H1 (cell line): ENCODE results near the gene ARHGAP25.

Source experiments
- CEBPB ChIP-seq: IDR thresholded peaks from 2 replicates; pipeline ENCODE4 v1.6.1; 2012; ENCODE audit warnings: low read depth, low read length
- CHD1 ChIP-seq: IDR thresholded peaks from 2 replicates; pipeline ENCODE4 v1.6.1; 2012; ENCODE audit warnings: low read depth, low read length, improper control_type of control experiment
- CTCF ChIP-seq, 3 experiments: IDR thresholded peaks; 1 replicate in 2 of 3; 2 replicates in 1 of 3; pipeline versions ENCODE4 v1.5.1 to v1.6.1; 2011; ENCODE audit warnings: low read length in 3 of 3, mild to moderate bottlenecking in 3 of 3, inconsistent platforms in 2 of 3, low read depth in 1 of 3, moderate library complexity in 1 of 3; ENCODE audit not compliant: insufficient read depth in 1 of 3; ENCODE audit errors: control extremely low read depth in 1 of 3
- EP300 ChIP-seq, 2 experiments: IDR thresholded peaks; 1 replicate in 1 of 2; 2 replicates in 1 of 2; pipeline ENCODE4 v1.6.1; 2011 to 2012; ENCODE audit warnings: low read depth in 2 of 2, low read length in 2 of 2, mild to moderate bottlenecking in 2 of 2, borderline replicate concordance in 1 of 2, inconsistent platforms in 1 of 2, moderate library complexity in 1 of 2
- JUN ChIP-seq: IDR thresholded peaks from 2 replicates; pipeline ENCODE4 v1.6.1; 2011; ENCODE audit warnings: low read depth, mild to moderate bottlenecking, improper control_type of control experiment, low read length
- JUND ChIP-seq: IDR thresholded peaks from 2 replicates; pipeline ENCODE4 v1.6.1; 2011; ENCODE audit warnings: mild to moderate bottlenecking, improper control_type of control experiment, low read length
- PHF8 ChIP-seq: fragments of 200-600 bp; sonication (generic); conservative IDR thresholded peaks from 2 replicates; pipeline ENCODE4 v1.7.1; 2012; ENCODE audit warnings: low read depth, mild to moderate bottlenecking, inconsistent platforms, low read length, moderate library complexity
- RFX5 ChIP-seq: IDR thresholded peaks from 2 replicates; pipeline ENCODE4 v1.6.1; 2011; ENCODE audit warnings: low read depth, low read length, improper control_type of control experiment, borderline replicate concordance
- RNF2 ChIP-seq: fragments of 200-900, 300-1000 bp; sonication (generic); IDR thresholded peaks from 2 replicates; pipeline ENCODE4 v1.7.1; 2016; ENCODE audit warnings: borderline replicate concordance, low read depth, mild to moderate bottlenecking, antibody characterized with exemption, low read length; ENCODE audit not compliant: poor library complexity, severe bottlenecking; ENCODE audit errors: missing control alignments
- SAP30 ChIP-seq: fragments of 300-600 bp; sonication (generic); IDR thresholded peaks from 2 replicates; pipeline ENCODE4 v1.7.1; 2012; ENCODE audit warnings: low read length, moderate library complexity, mild to moderate bottlenecking, inconsistent platforms; ENCODE audit not compliant: insufficient read depth, insufficient replicate concordance
- TAF1 ChIP-seq: IDR thresholded peaks from 2 replicates; pipeline ENCODE4 v1.6.1; 2011; ENCODE audit warnings: mild to moderate bottlenecking, low read depth, low read length
- ZNF274 ChIP-seq: IDR thresholded peaks from 2 replicates; pipeline ENCODE4 v1.7.0; 2012; ENCODE audit warnings: low read length, borderline replicate concordance; ENCODE audit errors: extremely low read depth

- no peak for TF ChIP-seq JUND
- no peak for TF ChIP-seq RNF2
- TF ChIP-seq RFX5: no peak
- TF ChIP-seq CTCF (IDR thresholded peaks at IDR 0.05; ENCODE audit: control extremely low read depth in 1 of 3, insufficient read depth in 1 of 3, low read depth in 1 of 3, low read length in 3 of 3): peak; percentile 84 to 90 (median 87)
- no peak for TF ChIP-seq ZNF274
- no peak for TF ChIP-seq CEBPB
- TF ChIP-seq JUN: no peak
- TF ChIP-seq PHF8: no peak
- no peak for TF ChIP-seq EP300 (IDR thresholded peaks at IDR 0.05; ENCODE audit: borderline replicate concordance in 1 of 2, low read depth in 2 of 2, low read length in 2 of 2)
- no peak for TF ChIP-seq TAF1
- TF ChIP-seq SAP30: no peak
- TF ChIP-seq CHD1: no peak
Measured at GRCh38 chr2:68715353-68716041, 19.1 kb upstream of the ARHGAP25 start.
